HUES64 (cell line): ENCODE data around the gene TMPRSS9.

Experiments used
- H3K27ac ChIP-seq: 2 replicates; pipeline ENCODE4 v1.7.0; 2013; ENCODE audit warnings: low read depth, low read length, inconsistent platforms
- H3K27me3 ChIP-seq: 2 replicates; pipeline ENCODE4 v1.6.1; 2013; ENCODE audit warnings: mild to moderate bottlenecking, low read length; ENCODE audit not compliant: insufficient read depth
- H3K36me3 ChIP-seq: 2 replicates; pipeline ENCODE4 v1.6.1; 2013; ENCODE audit warnings: mild to moderate bottlenecking, low read length; ENCODE audit not compliant: insufficient read depth
- H3K4me1 ChIP-seq: 2 replicates; pipeline ENCODE4 v1.6.1; 2013; ENCODE audit warnings: mild to moderate bottlenecking, low read length, moderate library complexity; ENCODE audit not compliant: insufficient read depth
- H3K4me3 ChIP-seq: 2 replicates; pipeline ENCODE4 v1.5.1; 2013; ENCODE audit warnings: mild to moderate bottlenecking, low read length, moderate library complexity
- H3K9ac ChIP-seq: 2 replicates; pipeline ENCODE4 v1.6.1; 2013; ENCODE audit warnings: mild to moderate bottlenecking, low read depth, low read length
- H3K9me3 ChIP-seq: 2 replicates; pipeline ENCODE4 v1.6.1; 2013; ENCODE audit warnings: low read depth, low read length; ENCODE audit not compliant: insufficient read depth
- WGBS: fragments of 150-250, 120-280 bp; methylation state at CpG from one replicate; pipeline ENCODE4 v1.1.7; 2013; ENCODE audit warnings: missing lambda C conversion rate; 5-methylcytosine and 5-hydroxymethylcytosine counted together

The TMPRSS9 gene

DNA sequence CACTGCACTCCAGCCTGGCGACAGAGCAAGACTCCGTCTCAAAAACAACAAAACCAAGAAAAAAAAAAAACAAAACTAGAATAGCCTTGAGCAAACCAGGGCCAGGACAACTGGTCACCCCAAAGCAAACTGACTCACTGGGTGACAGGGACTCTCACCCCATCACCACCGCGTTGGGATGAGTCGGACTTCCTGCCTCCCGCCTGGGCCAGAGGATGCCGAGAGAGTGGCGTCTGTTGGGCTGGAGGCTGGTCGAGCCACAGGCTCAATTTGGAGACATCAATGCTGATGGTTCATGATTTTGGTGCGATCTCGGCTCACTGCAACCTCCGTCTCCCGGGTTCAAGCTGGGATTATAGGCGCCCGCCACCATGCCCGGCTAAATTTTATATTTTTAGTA lies 11.6 kb downstream of the TMPRSS9 start:
- no peak overlapping the region for H3K4me3 ChIP-seq
- H3K27ac ChIP-seq, result no peak overlapping the region
- no peaks in the 10 kb centered on the region for H3K4me1 ChIP-seq
- WGBS, result 85% methylated on average over 16 of the region's 16 CpGs
- H3K36me3 ChIP-seq, result no peaks in the 10 kb centered on the region
- no peak overlapping the region for H3K9ac ChIP-seq
- no peaks in the 10 kb centered on the region for H3K9me3 ChIP-seq
- H3K27me3 ChIP-seq, result no peaks in the 10 kb centered on the region

DNA sequence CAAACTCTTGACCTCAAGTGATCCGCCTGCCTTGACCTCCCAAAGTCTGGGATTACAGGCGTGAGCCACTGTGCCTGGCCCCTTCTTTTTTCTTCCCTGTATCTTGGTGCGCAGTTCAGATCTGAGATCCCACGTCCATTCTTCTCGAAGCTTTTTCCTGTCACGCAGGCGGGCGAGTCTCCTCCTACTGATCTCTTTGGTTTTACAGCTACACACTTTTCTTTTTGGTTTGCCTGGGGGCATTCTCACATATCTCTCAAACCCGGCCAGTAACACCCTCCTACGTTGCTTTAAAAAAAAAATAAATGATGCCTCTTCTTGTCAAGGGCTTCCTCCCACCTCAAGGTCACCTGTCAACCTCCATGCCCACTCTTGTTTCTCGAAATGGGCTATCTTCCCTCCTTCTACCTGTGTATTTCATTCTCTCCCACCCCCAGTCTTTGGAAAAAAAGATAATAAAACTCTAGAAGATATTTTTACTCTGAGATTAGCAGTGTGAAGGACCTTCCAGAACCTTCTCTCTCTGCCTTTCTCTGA lies 12.1 kb downstream of the TMPRSS9 start:
- Histone ChIP-seq H3K4me3 (no peak overlapping the region), H3K9ac (no peak overlapping the region), H3K27me3 (no peaks in the 10 kb centered on the region), H3K36me3 (no peaks in the 10 kb centered on the region), H3K9me3 (no peaks in the 10 kb centered on the region), H3K4me1 (no peaks in the 10 kb centered on the region), H3K27ac (no peak overlapping the region)
- 85% methylated on average over 11 of the region's 11 CpGs for WGBS

DNA sequence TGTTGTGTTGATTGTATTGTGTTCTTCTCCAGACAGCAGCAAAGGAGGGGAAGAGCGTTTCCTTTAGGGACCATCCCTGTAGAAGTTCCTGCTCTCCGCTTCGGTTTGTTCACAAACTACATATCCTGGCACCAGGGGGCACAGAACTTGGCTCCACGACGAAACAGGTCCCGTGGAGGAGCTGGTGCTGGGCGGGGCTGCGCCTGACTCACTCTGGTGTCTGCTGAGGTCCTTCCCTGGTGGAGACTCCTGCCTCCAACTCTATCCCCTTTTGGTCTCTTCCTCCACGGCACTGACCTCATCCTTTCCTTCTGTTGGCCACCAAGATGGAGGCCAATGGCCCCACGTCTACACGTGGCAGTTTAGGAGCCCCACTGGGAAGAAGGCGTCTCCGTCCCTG lies 14.7 kb downstream of the TMPRSS9 start:
- WGBS, result 87% methylated on average over 13 of the region's 13 CpGs

DNA sequence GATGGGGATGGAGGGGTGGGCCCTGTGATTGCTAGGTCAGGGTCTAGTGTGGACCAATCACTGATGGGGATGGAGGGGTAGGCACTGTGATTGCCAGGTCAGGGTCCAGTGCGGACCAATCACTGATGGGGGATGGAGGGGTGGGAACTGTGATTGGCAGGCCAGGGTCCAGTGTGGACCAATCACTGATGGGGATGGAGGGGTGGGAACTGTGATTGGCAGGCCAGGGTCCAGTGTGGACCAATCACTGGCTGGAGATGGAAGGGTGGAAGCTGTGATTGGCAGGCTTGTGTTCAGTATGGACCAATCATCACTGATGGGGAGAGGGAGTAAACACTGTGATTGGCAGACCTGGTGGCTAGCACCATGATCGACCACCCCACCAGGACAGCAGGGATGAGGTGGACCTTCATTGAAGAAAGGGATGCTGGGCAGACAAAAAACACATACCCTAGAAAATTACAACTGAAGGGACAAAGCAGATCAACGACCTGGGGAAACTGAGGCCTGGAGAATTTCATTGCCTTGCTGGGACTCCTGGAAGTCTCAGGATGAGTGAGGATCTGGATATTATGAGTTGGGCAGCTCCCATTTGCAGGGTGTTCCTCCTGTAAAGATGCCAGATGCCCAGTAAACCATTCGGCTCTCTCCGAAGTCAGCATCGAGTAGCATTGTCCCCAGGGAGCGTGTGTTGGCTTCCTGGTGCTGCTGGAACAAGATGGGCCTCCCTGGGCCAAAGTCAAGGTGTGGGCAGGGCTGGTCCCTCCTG lies 15.5 kb downstream of the TMPRSS9 start:
- Histone ChIP-seq H3K27me3 (no peaks in the 10 kb centered on the region), H3K4me3 (no peak overlapping the region), H3K9ac (no peak overlapping the region), H3K27ac (no peak overlapping the region), H3K4me1 (no peaks in the 10 kb centered on the region), H3K36me3 (no peaks in the 10 kb centered on the region), H3K9me3 (peaks cover 3% of the 10 kb centered on the region; the same call in 1 of the 2 replicates)
- 90% methylated on average over 7 of the region's 7 CpGs for WGBS

More for the DNA sequence above, 14.7 kb downstream of the TMPRSS9 start:
- Histone ChIP-seq H3K36me3 (no peaks in the 10 kb centered on the region), H3K27ac (no peak overlapping the region), H3K4me3 (no peak overlapping the region), H3K9ac (no peak overlapping the region), H3K9me3 (peaks cover 2% of the 10 kb centered on the region; the same call in 1 of the 2 replicates), H3K27me3 (no peaks in the 10 kb centered on the region), H3K4me1 (no peaks in the 10 kb centered on the region)

DNA sequence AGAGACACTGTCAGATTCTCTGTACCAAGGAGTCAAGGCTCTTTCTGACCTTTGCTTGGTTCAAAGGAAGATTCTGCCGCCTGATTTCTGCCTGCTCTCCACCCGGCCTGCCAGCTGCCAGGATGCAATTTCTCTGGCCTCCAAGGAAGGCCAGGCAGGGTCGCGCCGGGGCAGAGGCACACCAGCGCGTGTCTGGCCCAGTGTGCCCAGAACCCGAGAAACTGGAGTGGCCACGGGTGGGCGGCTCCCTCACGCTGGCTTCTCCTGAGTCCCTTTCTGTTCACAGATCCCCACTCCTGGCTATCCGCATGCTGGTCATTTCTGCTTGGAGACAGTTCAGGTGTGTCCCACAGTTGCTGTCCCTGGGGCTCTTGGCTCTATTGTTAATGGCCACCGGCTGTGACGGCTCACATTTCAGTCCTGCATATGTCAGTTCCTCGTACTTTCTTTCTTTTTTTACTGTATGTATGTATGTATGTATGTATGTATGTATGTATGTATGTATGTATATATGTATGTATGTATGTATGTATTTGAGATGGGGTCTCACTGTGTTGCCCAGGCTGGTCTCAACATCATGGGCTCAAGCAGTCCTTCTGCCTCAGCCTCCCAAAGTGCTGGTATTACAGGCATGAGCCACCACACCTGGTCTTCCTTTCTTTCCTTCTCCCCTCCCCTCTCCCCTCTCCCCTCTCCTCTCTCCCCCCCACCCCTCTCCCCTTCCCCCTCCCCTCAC lies 16.9 kb downstream of the TMPRSS9 start:
- no peaks in the 10 kb centered on the region for H3K36me3 ChIP-seq
- WGBS, result 83% methylated on average over 15 of the region's 15 CpGs
- H3K9ac ChIP-seq, result no peak overlapping the region
- no peak overlapping the region for H3K27ac ChIP-seq
- no peak overlapping the region for H3K4me3 ChIP-seq
- H3K4me1 ChIP-seq, result no peaks in the 10 kb centered on the region
- peaks cover 5% of the 10 kb centered on the region; the same call in 1 of the 2 replicates for H3K9me3 ChIP-seq
- no peaks in the 10 kb centered on the region; the same call in 1 of the 2 replicates for H3K27me3 ChIP-seq

DNA sequence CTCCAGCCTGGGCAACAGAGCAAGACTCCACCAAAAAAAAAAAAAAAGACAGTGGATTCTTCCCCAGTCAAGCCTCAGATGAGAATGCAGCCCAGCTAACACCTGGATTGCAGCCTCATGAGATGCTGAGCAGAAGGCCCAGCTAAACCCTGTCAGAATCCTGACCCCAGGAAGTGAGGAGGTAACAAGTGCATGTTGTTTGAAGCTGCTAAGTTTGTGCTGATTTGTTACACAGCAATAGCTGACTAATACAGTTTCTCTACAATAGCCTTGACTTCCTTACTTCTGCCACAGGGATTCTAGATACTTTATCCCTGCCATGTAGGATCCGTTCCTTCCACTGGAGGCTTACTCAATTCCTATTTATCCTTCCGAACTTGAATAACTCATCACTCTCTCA lies 20.5 kb downstream of the TMPRSS9 start:
- Histone ChIP-seq H3K27me3 (no peaks in the 10 kb centered on the region; the same call in 1 of the 2 replicates), H3K4me1 (no peaks in the 10 kb centered on the region), H3K4me3 (no peak overlapping the region), H3K9me3 (peaks cover 5% of the 10 kb centered on the region; the same call in 1 of the 2 replicates), H3K9ac (no peak overlapping the region), H3K27ac (no peak overlapping the region), H3K36me3 (no peaks in the 10 kb centered on the region)
- WGBS, result 93% methylated on average over 2 of the region's 2 CpGs

DNA sequence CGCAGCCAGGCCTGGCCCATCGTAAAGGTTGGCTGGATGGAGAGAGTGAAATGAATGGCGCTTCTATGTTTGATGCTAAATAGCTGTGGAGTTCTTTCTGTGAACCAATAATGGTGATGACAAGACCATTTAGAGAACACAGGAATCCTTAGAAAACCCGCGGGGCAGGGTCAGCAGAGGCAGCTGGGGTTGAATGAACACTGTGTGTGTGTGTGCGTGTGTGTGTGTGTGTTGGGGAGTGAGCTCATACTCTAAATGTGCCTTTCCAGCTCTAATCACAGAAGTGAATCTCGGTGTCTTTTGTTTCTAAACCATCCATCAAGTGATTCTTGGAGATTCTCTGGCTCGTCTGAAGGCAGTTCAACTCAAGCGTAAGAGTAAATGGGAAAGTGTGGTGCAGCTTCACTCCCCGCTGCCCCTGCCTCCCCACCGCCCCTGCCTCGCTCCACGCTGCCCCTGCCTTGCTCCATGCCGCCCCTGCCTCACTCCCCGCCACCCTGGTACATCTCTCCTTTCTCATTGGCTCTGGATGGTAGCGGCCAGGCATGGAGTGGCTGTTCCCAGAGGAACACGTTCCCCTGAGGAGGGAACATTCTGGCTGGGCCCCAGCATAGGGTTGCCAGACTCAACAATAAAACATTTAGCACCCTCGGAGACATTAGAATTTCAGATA lies 21.2 kb downstream of the TMPRSS9 start:
- no peaks in the 10 kb centered on the region; the same call in 1 of the 2 replicates for H3K27me3 ChIP-seq
- H3K4me3 ChIP-seq, result no peak overlapping the region
- H3K36me3 ChIP-seq, result no peaks in the 10 kb centered on the region
- H3K9ac ChIP-seq, result no peak overlapping the region
- peaks cover 5% of the 10 kb centered on the region; the same call in 1 of the 2 replicates for H3K9me3 ChIP-seq
- no peaks in the 10 kb centered on the region for H3K4me1 ChIP-seq
- WGBS, result 81% methylated on average over 18 of the region's 18 CpGs
- H3K27ac ChIP-seq, result no peak overlapping the region

DNA sequence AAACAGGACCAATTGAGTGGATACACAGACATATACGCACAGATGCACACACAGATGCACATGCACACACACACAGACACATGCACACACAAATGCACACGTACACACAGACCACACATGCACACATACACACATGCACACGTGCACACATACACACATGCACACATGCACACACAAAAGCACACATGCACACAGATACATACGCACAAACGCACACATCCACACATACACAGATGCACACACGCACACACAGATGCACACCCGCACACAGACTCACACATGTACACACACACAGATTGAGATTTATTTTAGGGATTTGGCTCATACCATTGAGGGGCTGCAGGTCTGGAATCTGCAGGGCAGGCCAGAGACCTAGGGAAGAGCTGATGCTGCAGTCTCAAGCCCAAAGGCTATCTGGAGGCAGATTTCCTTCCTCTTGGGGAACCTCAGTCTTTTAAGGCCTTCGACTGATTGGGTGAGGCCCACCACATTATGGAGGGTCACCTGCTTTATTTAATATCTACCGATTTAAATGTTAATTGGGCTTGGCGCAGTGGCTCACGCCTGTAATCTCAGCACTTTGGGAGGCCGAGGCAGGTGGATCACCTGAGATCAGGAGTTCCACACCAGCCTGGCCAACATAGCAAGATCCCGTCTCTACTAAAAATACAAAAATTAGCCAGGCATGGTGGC lies 22.6 kb downstream of the TMPRSS9 start:
- no peaks in the 10 kb centered on the region for H3K36me3 ChIP-seq
- H3K27me3 ChIP-seq, result no peaks in the 10 kb centered on the region; the same call in 1 of the 2 replicates
- H3K9me3 ChIP-seq, result peaks cover 5% of the 10 kb centered on the region; the same call in 1 of the 2 replicates
- H3K4me1 ChIP-seq, result no peaks in the 10 kb centered on the region
- 93% methylated on average over 13 of the region's 13 CpGs for WGBS
- H3K9ac ChIP-seq, result no peak overlapping the region
- no peak overlapping the region for H3K4me3 ChIP-seq
- no peak overlapping the region for H3K27ac ChIP-seq

DNA sequence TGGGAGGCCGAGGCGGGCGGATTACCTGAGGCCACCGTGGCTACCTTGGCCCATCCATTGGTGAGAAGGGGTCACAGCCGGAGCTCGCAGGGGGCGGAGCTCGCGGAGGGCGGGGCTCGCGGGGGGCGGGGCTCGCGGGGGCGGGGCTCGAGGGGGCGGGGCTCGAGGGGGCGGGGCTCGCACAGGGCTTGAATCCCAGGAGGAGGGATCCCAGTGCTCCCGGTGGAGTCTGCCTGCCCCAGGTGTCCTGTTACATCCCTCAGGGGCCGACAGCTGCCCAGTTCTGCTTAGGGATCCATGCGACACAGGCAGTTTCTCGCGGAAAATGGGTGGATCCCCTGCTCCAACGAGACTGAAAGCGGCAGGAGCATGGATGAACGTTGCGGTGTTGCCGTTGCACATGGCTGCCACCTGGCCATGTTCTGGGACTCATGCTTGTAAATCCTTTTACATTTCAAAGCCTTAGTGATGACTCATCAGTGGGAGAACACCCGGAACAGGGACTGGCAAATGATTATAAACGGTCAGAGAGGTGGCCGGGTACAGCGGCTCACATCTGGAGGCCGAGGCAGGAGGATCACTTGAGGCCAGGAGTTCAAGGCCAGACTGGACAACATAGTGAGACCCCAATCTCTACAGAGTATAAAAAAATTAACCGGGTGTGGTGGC lies 25.1 kb downstream of the TMPRSS9 start:
- H3K4me3 ChIP-seq, result peak overlapping the region; percentile 26; the same call in 1 of the 2 replicates
- H3K9ac ChIP-seq, result no peak overlapping the region
- H3K4me1 ChIP-seq, result no peaks in the 10 kb centered on the region
- H3K27me3 ChIP-seq, result no peaks in the 10 kb centered on the region; the same call in 1 of the 2 replicates
- no peaks in the 10 kb centered on the region for H3K36me3 ChIP-seq
- H3K9me3 ChIP-seq, result peaks cover 3% of the 10 kb centered on the region; the same call in 1 of the 2 replicates
- WGBS, result 17% methylated on average over 37 of the region's 37 CpGs
- H3K27ac ChIP-seq, result peak overlapping the region; percentile 63; the same call in 1 of the 2 replicates
